ENCODE measurements around the gene PTPRN2.
"Not testable (repeated sequence)": the region's sequence is repeated elsewhere in the genome, so short reads cannot be mapped to it uniquely, and the experiment has no call there.

PTPRN2 gene

DNA sequence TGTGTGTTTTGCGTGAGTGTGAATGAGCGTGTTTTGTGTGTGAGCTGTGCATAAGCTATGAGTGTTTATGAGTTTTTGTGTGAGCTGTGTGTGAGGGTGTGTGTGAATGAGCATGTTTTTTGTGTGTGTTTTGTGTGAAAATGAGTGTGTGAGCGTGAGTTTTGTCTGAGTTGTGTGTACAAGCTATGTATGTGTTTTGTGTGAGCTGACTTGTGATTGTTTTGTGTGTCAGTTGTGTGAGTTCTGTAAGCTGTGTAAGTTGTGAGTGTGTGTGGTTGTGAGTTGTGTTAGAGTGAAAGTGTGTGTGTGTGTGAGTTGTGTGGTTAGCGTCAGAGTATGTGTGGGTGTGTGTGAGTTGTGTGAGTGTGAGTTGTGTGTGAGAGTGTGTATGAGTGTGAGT is 343.2 kb downstream of the PTPRN2 start:
- DNase-seq: no peak

DNA sequence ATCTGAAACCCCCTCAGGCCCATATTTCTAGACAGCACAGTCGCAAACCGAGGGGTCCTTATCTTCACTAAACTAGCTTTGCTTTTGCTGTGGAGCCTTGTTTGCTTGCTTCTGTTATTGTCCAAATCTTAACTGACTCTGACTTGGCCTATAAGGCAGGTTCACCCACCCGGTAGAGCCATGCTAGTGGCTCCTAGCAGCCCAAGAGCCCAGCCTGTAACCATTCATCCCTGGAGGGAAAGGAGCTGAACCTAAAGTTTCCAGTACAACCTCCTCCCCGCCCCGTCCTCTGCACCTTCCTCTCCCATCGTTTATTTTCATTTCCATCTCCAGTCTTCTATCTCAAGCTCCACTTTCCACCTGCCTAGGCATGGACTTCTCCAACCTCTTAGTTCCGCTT is 345.7 kb downstream of the PTPRN2 start:
- DNase-seq: no peak

- DNase-seq: no peak
Measured at GRCh38 chr7:158240801-158241200, 346.8 kb downstream of the PTPRN2 start.

- DNase-seq: no peak
Measured at GRCh38 chr7:158239290-158239981, 348.2 kb downstream of the PTPRN2 start.

- DNase-seq: no peak
Measured at GRCh38 chr7:158238616-158239289, 348.9 kb downstream of the PTPRN2 start.

DNA sequence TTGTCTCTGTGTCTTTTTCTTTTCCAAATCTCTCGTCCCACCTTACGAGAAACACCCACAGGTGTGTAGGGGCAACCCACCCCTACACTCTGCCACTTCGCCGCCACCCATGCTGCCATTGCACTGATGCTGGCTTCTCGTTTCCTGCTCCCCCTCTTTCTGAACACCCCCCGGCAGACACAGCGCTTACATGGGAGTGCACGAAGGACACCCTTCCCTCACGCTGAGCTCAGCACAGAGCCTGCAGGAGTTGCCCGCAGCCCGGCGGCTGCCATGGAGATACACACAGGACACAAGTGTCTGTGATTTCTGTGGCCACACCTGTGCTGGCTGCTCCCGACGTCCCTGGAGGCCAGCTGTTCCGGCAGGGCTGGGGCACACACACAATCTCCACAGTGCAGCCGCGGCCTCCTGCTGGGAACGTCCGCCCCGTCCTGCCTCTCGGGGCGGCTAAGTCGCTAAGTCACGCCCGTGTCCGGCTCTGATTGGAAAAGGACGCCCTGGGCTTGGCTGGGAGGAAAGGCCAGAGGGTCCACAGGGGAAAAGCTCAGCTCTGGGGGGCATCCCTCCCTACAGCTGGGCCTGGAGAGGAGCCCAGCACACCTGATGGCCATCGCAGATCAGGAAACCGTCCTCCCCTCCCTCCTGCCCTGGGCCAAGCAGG is 349.8 kb downstream of the PTPRN2 start:
- no peak for DNase-seq

- DNase-seq: no peak
Measured at GRCh38 chr7:158236400-158236799, 351.2 kb downstream of the PTPRN2 start.

DNA sequence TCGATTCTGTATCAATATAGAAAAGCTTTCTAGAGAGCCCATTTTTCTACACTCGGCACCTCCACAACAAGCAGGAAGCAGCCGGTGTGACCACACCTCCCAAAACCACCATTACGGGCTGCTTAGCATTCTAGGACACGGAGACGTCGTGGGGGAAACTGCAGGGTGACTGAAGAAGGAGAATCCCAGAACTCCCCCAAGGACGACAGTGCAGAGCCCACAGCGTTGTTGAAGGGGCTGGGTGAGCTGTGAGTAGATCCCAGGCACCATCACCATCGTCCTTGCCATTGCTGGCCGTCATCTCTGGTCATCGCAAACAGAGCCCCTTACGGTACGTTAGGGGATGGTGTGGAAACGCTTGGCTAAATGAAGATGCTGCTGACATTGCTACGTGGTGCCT is 351.8 kb downstream of the PTPRN2 start:
- no peak for DNase-seq

DNA sequence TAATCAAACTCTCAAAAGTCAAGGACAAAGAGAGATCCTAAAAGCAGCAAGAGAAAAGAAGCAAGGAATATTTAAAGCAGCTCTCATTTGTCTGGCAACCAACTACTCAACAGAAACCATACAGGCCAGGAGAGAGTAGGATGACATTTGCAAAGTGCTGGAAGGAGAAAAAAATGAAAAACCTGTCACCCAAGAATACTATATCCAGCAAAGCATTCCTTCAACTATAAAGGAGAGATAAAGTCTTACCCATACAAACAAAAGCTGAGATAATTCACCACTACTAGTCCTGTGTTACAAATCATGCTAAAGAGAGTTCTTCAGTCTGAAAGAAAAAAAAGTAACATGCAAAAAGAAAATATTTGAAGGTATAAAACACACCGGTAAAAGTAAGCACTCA is 357.7 kb downstream of the PTPRN2 start:
- no peak for DNase-seq

DNA sequence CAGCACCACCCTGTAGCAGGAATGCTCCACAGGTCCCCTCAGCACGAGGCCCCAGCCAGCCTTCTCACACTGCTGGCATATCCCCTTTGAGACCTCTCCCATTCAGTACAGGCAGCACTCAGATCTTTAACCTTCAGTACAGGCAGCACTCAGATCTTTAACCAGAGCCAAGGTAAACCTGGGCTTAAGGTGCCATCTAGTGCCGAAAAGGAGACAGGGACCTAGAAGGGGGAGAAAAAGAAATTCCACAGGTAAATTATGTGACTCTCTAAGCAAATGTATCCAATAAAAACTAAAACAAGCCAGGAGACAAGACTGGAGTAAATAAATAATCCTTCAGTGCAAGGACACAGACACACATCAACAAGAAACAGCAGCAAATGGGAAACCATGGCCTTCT is 358.6 kb downstream of the PTPRN2 start:
- DNase-seq: no peak

GRCh38 chr7:158228131-158228530 is 359.5 kb downstream of the PTPRN2 start:
- DNase-seq: no peak

- no peak for DNase-seq
Measured at GRCh38 chr7:158227258-158227984, 360.2 kb downstream of the PTPRN2 start.

DNA sequence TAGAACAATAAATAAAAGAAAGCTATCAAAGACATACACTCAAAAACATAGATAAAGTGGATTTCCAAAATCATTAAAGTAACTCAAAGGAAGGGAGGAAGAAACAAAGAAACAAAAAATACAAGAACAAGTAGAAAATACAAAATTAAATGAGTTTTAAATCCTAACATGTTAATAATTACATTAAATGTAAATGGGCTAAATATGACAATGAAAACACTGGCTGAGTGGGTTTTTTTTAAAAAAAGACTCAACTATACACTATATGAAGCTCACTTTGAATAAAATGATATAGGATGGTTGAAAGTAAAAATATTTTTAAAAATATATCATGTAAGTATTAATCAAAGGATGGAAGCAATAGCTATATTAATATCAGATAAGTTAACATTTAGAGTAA is 371.4 kb downstream of the PTPRN2 start:
- no peak for DNase-seq

DNA sequence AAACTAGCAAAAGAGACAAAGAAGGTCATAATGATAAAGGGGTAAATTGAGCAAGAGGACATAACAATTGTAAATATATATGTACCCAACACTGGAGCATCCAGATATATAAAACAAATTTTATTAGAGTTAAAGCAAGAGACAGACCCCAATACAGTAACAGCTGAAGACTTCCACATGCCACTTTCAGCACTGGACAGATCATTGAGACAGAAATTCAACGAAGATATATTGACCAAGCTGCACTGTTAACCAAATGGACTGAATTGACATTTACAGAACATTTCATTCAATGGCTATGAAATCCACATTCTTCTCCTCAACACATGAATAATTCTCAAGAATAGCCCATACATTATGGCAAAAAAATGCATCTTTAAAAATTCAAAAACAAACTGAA is 378.2 kb downstream of the PTPRN2 start:
- DNase-seq: no peak

- no peak for DNase-seq
Measured at GRCh38 chr7:158206341-158206740, 381.3 kb downstream of the PTPRN2 start.

- DNase-seq: no peak
Measured at GRCh38 chr7:158204453-158204852, 383.2 kb downstream of the PTPRN2 start.

DNA sequence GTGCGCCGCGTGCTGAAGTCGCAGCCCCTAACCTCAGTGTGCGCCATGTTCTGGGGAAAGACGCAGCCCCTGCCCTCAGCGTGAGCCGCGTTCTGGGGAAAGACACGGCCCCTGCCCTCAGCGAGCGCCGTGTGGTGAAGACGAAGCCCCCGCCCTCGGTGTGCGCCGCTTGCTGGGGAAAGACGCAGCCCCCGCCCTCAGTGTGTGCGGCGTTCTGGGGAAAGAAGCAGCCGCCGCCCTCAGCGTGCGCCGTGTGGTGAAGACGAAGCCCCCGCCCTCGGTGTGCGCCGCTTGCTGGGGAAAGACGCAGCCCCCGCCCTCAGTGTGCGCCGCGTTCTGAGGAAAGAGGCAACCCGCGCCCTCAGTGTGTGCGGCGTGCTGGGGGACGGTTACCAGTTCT is 383.7 kb downstream of the PTPRN2 start:
- not testable (repeated sequence) for DNase-seq

- no peak for DNase-seq
Measured at GRCh38 chr7:158194365-158194900, 393.2 kb downstream of the PTPRN2 start.

DNA sequence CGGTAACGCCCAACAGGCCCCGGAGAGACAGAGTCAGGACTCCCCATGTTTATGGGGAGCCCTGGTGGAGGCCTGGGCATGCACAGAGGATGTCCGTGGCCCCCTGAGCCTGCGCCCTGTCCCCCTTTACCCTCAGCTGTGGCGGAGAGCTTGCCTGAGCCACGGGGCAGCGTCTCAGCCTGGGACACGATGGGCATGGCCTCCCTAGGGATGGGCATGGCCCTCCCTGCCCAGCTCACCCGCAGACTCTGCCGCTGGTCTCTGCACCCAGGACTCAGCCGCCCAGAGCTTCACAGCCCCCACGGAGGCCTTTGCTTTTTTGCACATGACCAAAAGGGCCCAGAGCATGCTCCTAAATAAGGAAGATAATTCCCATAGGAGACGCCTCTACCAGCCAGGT is 394.2 kb downstream of the PTPRN2 start:
- no peak for DNase-seq

DNA sequence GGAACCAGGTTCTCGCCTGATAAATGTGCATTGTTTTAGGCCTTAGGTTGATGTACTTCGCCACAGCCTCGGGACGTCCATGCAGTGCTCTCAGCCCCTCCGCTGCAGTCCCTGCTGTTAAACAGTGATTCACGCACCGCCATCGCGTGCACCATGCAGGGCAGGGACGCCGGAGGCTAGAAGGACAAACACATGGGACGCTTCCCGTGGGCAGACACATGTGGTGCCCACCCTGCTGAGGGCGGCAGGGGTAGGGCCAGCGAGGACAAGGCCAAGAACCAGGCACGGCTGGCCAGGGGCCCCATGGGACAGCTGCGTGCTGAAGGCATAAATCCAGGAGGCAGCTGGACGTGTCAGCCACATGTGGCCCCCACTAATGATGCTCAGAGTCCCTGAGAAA is 394.7 kb downstream of the PTPRN2 start:
- no peak for DNase-seq

GRCh38 chr7:158192184-158192835 is 395.3 kb downstream of the PTPRN2 start:
- DNase-seq: no peak

- no peak for DNase-seq
Measured at GRCh38 chr7:158191671-158192070, 396.0 kb downstream of the PTPRN2 start.

DNA sequence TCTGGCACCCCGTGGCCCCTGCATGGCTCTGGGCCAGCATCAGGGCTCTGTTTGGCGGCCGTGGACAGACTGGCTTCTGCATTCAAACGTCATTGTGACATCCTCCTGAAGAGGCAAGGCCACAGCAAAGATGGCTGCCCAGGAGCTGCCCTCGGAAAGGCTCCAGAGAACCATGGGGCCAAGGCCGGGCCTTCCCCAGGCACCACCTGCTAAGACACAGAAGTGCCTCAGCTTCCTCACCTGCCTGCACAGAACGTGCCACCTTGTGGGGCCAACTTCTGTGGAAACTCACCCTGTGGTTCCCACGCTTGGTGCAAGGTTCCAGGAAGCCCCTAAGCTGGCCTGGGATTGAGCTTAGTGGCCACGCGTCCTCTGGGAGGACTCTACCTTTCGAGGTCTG is 396.9 kb downstream of the PTPRN2 start:
- no peak for DNase-seq
